GM19395 (cell line): ENCODE measurements around the gene SELPLG.
"Not testable (repeated sequence)": the region's sequence is repeated elsewhere in the genome, so short reads cannot be mapped to it uniquely, and the experiment has no call there.

Experiments used
- ATAC-seq: cut with Tn5 transposase; IDR thresholded peaks from one replicate; pipeline ENCODE4 v1.9.1; 2021; ENCODE audit warnings: mild to moderate bottlenecking, moderate library complexity; ENCODE audit not compliant: unreplicated experiment

The SELPLG gene

DNA sequence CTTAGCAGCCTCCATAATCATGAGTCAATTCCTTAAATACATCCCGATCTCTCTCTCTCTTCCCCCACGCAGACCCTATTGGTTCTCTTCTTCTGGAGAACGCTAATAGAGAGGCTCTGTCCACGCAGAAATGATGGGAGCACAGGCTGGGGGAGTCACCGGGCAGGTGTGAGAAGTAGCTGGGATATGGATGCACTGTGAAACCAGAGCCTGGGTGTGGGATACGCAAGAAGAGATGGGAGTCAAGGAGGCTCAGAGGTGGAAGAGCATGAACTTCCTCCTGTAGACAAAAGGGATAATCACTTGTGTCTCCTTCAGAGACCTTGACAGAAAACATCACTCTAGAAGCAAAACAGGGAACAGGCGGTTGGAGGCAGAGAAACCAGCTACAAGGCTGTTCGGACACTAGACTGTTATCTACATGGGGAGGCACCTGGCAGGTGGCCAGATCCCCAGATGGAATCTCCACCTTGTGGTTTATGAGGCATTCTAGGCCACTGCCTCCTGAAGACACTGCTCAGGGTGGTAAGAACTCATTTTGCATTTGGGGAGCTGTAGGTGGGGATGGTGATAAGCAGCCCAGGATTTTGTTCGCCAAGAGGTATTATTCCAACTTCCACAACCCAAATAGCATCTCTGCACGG lies 7.2 kb upstream of the SELPLG start:
- no peak for ATAC-seq

- no peak for ATAC-seq
Observed at GRCh38 chr12:108638997-108639822, 5.5 kb upstream of the SELPLG start.

DNA sequence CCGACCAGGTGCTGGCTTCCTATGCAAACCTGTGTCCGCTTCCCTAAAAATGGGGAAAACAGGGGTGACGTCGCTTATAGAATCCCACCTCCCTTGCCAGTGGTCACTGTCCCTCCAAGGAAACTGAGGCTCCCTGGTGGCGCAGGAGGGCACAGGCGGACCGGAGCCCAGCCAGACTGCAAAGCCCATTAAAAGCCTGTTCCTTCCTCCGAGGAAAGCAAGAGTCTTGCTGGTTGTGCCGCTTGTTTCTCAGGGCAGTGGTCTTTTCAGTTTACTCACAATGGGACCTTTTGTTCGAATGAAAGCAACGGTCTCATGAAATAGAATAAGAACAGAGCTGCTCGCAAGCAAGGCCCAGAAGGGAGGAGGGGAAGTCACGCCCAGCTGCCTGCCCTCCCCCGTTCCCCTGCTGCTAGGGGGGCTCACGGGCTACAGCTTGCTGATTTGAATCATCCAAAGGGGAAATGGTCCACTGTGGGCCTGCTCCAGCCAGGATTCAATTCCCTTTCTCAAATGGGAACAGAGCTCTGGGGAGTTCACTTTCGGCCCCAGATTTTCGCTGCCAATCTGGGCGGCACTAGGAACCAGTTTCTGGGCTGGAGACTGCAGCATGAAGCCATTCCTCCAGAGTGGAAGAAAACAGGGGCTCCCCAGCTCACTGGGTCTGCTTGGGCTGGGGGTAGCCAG lies 4.6 kb upstream of the SELPLG start:
- no peak for ATAC-seq

- no peak for ATAC-seq
Observed at GRCh38 chr12:108637222-108637971, 3.7 kb upstream of the SELPLG start.

- ATAC-seq, result peak; percentile 1
Observed at GRCh38 chr12:108635997-108636808, 2.5 kb upstream of the SELPLG start.

GRCh38 chr12:108635201-108635996 lies 1.7 kb upstream of the SELPLG start:
- peak; percentile 61 for ATAC-seq

GRCh38 chr12:108634341-108634751 lies 652 bp upstream of the SELPLG start:
- ATAC-seq, result no peak

DNA sequence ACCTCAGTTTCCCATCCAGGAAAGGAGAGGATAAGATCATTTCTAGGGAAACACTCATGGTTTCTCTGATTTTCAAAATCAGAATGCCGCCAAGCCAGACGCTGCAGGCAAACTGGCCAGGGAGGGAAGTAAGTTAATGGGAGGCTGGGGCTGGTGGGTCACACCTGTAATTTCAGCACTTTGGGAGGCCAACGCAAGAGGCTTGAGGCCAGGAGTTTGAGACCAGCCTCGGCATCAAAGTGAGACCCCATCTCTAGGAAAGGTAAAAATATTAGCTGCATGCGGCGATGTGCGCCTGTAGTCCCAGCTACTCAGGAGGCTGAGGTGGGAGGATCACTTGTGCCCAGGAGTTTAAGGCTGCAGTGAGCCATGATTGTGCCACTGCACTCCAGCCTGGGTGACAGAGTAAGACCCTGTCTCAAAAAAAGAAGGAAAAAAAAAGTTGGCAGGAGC lies 587 bp downstream of the SELPLG start:
- ATAC-seq, result no peak

- ATAC-seq, result not testable (repeated sequence)
Observed at GRCh38 chr12:108631261-108631660, 2.4 kb downstream of the SELPLG start.

- no peak for ATAC-seq
Observed at GRCh38 chr12:108630481-108631207, 3.0 kb downstream of the SELPLG start.

DNA sequence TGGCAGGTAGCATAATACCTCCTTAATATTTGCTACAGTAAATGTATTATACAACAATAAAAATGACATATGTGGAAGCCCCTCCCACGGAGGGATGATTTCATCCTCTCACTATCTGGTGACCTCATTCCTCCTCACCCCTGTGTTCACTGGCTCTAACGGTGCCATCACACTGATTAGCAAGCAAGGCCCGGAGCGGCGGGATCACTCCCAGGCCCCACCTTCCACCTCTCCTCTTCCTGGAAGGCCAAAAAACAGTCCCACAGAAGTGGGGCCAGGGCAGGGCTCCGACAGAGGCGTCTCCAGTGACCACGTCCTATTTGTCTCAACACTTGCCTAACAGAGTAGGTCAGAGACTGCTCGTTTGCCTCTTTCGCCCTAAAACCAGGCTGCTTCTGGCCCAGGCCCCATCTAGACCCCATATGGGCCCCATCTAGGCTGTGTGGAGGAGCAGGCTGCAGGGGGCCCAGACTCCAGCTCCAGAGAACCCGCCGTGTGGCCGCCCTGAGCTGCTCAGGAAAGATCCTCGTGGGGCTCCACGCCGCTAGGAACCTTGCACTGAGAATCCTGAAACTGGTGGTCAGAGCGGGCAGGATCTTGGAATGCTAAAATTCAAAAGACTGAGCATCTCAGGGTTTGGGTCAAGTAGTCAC lies 3.7 kb downstream of the SELPLG start:
- ATAC-seq, result no peak

GRCh38 chr12:108629151-108629550 lies 4.5 kb downstream of the SELPLG start:
- no peak for ATAC-seq

DNA sequence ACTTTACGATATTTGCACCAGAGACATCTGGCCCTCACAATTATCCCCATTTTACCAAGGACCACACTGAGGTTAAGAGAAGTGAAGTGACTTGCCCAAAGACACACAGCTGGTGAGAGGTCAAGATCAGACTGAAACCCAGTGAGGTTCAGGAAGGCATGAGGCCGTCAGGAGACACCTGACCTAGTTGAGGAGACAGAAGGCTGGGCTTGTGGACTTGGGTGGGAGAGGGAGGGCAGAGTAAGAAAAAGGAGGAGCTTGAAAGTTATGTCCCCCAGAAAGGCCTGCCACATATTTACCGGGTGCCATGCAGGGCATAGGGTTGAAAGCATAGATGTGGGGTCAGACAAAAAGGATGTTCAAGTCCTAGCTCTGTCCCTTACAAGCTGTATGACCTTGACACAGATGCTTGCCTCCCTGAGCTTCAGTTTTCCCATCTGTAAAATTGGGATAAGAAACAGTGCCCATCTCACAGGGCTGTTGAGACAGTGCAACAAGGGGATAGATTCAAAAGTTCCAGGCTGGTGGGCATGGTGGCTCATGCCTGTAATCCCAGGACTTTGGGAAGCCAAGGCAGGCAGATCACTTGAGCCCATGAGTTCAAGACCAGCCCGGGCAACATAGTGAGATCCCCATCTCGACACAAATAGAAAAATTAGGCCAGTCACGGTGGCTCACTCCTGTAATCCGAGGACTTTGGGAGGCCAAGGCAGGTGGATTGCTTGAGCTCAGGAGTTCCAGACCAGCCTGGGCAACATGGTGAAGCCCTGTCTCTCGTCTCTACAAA lies 6.4 kb downstream of the SELPLG start:
- no peak for ATAC-seq

- no peak for ATAC-seq
Observed at GRCh38 chr12:108625228-108625627, 8.5 kb downstream of the SELPLG start.

DNA sequence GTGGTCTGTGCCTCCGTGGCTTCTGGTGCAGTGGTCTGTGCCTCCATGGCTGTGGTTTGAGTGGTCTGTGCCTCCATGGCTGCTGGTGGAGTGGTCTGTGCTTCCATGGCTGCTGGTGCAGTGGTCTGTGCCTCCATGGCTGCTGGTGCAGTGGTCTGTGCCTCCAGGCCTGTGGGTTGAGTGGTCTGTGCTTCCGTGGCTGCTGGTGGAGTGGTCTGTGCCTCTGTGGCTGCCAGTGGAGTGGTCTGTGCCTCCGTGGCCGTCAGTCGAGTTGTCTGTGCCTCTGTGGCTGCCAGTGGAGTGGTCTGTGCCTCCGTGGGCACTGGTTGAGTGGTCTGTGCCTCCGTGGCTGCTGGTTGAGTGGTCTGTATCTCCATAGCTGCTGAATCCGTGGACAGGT lies 10.1 kb downstream of the SELPLG start:
- ATAC-seq, result no peak

DNA sequence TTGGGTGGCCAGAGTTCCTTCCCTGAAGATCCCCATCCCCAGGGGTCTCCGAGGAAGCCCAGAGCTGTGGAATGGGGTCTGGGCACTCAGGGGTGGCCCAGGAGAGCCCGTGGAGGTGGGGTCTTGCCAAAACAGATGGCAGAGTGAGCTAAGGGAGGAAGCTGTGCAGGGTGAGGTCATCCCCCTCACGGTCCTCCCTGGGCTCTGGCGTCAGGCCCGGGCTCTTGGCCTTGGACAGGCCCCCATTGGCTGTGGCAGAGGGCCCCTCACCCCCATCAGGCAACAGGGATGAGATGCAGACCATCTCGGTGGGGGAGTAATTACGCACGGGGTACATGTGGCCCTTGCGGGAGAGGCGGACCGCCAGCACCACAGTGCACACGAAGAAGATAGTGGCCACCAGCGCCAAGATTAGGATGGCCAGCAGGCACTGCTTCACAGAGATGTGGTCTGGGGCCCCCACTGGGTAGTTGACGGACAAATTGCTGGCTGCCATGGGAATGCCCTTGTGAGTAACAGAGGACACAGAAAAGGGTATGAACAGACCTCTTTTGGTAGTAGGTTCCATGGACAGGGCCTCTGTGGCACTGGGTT lies 10.7 kb downstream of the SELPLG start:
- ATAC-seq, result no peak

GRCh38 chr12:108622421-108622820 lies 11.3 kb downstream of the SELPLG start:
- no peak for ATAC-seq
